Measurements from ENCODE around the gene NUPR1. TPM values are rescaled to one million over a fixed set of nuclear protein-coding genes. Genes with fewer than 3 reads are reported as not detected.
A peak's percentile ranks its signal among the peaks of the same experiment; 100 is the strongest.
"Not testable (repeated sequence)": the region's sequence is repeated elsewhere in the genome, so short reads cannot be mapped to it uniquely, and the experiment has no call there.

Gene NUPR1, protein sequence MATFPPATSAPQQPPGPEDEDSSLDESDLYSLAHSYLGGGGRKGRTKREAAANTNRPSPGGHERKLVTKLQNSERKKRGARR
- total RNA-seq (ENCODE audit: insufficient read depth, low replicate concordance) = 8.7 TPM

DNA sequence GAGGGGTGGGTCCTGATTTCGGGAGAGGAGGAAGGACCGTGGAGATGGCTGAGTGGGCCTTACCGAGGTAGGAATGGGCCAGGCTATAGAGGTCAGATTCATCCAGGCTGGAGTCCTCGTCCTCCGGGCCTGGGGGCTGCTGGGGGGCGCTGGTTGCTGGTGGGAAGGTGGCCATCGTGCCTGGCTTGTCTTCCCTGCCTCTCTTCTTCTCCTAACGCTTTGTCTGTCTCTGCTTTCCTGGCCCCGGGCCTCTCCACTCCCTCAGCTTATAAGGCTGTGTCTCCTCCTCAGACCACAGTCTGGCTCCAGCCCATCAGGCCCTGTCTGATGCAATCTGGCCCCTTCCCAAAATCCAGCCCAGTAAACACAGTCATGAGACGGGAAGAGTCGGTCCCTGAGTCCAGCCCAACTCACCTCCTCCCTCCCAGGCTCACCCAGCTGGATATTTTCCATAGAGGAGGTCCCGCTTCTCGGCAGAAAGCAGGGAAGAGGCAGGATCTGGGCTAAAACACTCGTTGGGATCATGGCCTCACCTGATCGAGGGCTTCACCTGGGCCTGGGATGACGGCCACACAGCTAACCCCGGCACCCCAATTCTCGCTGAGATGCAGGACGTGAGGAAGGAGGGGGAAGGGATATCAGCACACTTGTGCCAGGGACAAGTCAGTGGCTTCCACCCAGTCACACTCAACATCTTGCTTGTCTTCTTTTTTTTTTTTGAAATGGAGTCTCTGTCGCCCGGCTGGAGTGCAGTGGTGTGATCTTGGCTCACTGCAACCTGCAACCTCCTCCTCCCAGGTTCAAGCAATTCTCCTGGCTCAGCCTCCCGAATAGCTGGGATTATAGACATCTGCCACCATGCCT lies at the start of gene NUPR1:
NUPR1 (minus strand) TSS at position 242 of the 864 bp plus-strand sequence; CDS start at position 175, 67 bp downstream.
- DNase-seq (ENCODE audit: low spot score) = peak; percentile 99

DNA sequence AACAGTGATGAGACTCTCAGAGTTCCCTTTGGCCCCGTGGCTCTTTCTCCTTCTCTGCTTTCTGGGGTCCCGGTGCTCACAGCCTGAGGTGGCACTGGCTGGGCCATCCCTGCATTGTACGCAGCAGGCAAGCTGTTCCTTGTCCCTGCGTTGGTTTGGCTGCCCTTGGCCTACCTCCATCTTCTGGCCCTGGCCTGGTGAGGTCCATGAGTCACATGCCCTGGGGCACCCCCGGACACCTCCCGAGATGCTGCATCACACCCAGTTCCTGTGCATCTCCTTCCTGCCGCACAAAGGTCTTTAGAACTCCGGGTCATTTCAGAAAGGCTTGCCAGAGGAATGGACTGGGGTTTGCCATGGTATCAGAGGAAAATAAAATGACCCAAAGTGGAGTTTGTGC lies 48.6 kb upstream of the NUPR1 start:
- no peak for DNase-seq (ENCODE audit: low spot score)

DNA sequence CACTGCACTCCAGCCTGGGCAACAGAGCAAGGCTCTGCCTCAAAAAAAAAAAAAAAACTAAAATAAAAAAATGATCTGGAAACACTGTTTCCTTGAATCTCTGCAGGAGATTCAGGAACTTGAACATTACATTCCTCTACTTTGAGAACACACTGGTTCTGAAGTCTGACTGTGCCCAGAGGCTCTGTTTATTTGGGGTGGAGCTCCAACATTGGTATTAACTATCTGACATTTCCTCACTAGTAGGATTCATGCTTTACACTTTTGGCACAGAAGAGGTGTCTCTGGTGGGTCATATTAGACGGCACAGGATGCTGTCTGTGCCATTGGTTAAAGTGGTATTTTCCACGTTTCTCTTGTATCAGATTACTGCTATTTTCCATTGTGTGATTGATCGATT lies 47.7 kb upstream of the NUPR1 start:
- no peak for DNase-seq (ENCODE audit: low spot score)

DNA sequence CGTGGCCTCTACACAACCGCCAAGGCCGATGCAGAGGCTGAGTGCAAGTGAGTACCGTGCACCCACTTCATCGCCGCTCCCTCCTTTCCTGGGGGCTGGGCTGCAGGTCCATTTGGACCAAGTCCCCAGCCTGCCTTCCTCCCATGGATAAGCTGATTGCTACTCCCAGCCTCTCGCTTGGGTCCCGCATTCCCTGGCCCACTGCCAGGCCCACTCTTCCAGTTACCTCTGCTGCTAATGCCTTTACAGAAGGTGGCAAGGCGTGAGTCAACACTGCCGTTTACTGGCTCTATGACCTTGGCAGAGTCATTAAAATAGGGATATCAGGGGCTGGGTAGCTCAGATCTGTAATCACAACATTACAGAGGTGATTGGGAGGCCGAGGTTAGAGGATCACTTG lies 46.9 kb upstream of the NUPR1 start:
- no peak for DNase-seq (ENCODE audit: low spot score)

DNA sequence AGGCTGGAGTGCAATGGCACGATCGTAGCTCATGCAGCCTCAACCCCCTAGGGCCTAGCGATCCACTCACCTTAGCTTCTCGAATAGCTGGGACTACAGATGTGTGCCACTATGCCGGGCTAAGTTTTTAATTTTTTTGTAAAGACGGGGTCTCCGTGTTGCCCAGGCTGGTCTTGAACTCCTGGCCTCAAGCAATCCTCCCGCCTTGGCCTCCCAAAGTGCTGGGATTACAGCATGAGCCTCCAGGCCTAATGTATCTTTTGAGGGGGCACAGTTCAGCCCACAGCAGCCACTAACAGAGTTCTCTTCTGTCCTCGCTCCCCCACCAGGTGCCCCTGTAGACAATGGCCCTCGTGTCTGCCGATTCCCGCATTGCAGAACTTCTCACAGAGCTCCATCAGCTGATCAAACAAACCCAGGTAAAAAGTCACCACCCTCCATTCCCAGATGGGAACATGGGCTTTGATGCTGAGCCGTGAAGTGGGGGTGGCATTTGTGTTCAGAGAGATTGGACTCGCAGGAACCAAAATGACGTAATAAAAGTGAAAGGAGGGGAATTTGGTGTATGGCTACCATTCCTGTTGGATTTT lies 42.0 kb upstream of the NUPR1 start:
- DNase-seq (ENCODE audit: low spot score) = no peak

DNA sequence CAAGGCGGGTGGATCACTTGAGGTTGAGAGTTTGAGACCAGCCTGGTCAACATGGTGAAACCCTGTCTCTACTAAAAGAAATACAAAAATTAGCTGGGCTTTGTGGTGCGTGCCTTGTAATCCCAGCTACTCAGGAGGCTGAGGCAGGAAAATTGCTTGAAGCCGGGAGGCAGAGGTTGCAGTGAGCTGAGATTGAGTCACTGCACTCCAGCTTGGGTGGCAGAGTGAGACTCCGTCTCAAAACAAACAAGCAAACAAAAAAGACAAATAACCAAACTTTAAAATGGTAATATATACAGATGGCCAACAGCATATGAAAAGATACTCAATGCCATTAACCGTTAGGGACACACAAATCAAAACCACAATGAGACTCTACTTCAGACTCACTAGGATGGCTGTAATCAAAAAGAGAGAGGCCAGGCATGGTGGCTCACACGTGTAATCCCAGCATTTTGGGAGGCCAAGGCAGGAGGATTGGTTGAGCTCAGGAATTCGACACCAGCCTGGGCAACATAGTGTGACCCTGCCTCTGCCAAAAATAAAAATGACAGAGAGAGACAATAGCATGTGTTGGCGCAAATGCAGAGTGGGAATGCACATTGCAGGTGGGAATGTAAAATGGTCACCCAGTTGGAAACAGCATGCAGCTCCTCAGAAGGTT lies 36.8 kb upstream of the NUPR1 start:
- DNase-seq (ENCODE audit: low spot score) = no peak

DNA sequence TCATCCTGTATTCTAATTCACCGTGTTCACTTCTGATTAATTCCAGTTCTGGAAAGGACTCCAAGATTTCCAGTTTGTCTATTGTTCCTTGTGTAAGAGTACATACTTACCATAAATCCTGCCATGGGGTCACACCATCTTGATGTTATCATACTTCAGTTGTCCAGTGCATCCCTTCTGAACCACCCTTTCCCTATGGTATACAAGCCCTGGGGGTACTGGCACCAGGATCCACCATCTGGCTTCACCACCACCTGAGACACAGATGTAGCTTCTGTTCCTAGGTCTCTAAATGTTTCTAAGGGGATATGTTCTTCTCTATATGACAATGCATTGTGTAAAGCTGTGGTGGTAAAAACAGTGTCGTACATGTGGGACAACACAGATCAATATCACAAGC lies 36.2 kb upstream of the NUPR1 start:
- no peak for DNase-seq (ENCODE audit: low spot score)

DNA sequence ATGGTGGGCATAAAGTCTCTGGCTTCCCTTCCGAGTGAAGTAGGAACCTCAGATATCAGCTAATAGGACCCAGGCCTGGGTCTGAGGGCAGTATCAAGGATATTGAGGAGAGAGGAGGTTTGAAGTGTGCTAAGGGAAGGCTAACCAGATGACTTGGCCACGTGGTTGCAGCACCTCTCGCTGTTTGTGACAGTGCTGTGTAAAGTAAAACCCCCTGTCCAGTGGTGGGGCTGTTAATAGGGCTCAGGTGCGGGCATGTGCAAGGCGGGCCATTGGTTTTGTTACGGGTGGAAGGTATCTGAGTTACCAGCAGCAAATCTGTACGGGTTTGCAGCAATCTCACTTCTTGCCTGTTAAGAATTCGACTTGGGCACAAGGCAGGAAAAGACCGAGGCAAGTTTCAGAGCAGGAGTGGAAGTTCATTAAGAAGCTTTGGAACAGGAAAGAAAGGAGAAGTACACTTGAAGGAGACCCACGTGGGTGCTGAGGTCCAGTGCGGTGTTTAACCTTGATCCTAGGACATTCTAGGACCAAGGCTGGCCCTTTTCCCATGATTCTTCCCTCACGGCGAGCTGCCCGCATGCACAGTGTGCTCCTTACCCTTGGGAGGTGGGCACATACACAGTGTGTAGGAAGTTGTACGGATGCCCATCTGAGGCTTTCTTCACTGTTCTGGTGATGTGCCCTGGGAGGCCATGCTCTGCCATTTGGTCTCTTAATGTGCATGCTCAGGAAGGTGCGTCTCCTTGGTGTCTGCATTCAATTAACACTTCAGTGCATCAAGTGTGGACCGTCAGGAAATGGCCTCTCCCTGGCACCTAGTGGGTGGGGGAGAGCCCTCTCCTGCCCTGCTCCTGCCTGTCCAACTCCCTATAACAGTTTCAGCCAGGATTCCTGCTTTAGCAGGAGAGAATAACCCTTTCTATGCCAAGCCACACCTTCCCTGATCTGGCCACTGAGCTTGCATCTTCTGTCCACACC lies 35.3 kb upstream of the NUPR1 start:
- DNase-seq (ENCODE audit: low spot score) = no peak

DNA sequence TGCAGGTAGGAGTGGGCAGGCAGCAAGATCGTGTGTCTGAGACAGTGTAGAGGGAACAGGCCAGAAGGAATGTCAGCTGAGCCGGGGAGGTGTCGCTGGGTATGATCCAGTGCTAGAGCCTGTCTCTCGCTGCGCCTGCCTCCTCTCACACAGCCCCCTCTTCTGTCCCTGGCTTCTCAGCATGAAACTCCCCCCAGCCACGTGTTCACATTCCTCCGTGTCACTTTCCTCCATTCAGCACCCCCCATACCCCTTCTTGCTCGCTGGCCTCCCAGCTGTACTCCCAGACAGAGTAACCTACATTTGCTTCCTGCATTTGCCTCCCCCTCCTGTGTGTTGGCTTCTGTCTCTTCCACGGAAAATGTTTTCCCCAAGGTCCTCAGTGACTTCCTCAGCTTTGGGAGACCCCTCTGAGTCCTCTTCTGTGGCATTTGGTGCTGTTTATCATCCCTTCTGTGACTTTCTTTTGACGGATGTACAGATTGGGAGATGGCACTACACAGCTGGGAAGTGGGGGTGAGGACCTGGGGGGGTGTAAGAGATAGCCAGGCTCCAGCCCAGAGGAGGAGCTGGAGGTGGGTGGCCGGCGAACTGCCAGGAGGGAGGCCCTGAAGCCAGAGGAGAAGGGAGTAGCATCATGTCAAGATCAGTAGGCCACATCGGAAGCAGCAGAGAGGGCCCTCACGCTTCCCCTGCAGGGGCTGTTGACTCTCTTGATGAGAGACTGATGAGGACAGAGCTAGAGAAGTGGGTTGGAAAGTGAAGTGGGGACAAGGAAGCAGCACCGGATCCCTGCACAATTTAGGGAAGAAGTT lies 34.1 kb upstream of the NUPR1 start:
- DNase-seq (ENCODE audit: low spot score) = peak; percentile 77

DNA sequence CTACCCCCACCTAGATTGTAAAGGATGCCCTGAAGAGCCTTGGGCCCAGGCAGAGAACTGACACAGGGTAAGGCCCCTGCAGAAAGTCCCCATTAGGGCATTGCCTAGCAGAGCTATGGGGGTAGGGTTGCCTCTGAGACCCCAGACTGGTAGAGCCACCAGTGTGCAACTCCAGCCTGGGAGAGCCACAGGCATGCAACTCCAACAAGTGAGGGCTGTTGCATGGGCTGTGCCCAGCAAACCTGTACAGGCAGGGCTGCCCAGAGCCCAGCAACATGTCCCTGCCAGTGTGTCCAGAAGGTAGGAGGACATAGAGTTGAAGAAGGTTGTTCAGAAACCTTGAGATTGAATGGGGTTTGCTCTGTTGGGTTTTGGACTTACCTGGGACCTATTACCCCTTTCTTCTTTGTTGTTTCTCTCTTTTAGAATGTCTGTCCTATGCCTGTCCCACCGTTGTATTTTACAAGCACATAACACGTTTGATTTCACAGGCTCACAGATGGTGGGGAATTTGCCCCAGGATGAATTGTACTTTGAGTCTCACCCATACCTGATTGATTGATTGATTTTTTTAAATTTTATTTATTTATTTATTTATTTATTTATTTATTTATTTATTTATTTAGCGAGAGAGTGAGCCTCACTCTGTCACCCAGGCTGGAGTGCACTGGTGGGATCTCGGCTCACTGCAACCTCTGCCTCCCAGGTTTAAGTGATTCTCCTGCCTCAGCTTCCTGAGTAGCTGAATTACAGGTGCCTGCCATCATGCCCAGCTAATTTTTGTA lies 31.4 kb upstream of the NUPR1 start:
- DNase-seq (ENCODE audit: low spot score) = no peak

DNA sequence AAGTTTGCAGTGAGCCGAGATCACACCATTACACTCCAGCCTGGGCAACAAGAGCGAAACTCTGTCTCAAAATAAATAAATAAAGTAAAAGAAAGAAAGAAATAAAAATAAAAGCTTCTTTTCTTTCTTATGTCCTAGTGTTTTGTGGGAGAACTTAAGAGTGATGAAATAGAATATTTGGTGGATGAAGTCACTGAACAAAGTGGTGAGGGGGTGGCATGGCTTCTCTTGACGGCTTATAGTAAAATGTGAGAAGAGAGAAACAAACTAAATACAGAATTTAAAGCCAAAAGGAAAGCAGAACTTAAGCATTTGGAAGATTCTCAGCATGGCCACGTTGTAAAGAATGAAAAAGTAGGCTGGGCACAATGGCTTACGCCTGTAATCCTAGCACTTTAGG lies 30.2 kb upstream of the NUPR1 start:
- no peak for DNase-seq (ENCODE audit: low spot score)

DNA sequence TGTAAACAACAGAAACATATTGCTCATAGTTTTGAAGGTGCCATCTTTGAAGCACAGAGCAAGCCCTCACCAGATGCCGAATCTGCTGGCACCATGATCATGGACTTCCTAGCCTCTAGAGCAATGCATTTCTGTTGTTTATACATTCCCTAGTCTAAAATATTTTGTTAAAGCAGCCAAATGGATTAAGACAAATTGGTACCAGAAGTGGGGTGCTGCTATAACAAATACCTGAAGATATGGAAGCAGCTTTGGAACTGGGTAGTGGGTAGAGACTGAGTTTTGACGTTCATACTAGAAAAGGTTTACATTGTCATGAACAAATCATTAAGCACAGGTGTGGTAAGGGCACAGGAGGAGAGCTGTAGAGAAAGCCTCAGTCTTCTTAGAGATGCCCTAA lies 28.5 kb upstream of the NUPR1 start:
- no peak for DNase-seq (ENCODE audit: low spot score)

DNA sequence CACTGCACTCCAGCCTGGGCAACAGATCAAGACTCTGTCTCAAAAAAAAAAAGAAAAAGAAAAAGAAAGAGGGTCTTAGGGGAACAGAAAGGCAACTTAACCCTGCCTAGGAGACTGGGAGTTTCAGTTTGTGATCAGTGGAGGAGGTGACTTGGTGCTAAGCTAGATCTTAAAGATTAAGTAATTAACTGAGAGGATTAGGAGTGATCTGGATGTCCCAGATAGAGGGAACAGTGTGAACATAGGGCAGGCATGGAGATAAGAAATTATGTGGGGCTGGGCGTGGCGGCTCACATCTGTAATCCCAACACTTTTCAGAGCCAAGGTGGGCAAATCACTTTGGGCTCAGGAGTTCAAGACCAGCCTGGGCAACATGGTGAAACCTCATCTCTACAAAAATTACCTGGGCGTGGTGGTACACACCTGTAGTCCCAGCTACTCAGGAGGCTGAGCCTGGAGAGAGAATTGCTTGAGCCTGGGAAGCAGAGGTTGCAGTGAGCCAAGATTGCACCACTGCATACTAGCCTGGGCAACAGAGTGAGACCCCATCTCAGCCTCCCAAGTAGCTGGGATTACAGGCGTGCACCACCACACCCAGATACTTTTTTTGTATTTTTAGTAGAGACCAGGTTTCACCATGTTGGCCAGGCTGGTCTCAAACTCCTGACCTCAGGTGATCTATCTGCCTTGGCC lies 27.6 kb upstream of the NUPR1 start:
- not testable (repeated sequence) for DNase-seq (ENCODE audit: low spot score)

DNA sequence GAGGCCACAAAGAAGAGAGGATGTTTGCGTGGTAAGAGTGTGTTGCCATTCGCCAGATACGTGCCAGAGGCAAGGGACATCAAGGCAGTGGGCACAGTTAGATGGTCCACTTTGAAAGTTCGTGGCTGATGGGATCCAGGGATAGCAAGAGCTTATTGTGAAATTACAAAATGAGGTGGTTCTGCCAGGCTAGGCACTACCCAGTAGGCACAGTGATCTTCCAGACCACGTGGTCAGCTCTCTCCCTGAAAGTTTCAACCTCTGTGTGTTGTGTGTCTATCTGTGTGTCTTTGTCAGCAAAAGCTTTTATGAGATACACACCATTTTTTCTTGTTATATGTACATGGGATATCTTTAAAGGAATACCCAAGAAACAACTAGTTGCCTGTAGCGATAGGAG lies 24.4 kb upstream of the NUPR1 start:
- DNase-seq (ENCODE audit: low spot score) = no peak

DNA sequence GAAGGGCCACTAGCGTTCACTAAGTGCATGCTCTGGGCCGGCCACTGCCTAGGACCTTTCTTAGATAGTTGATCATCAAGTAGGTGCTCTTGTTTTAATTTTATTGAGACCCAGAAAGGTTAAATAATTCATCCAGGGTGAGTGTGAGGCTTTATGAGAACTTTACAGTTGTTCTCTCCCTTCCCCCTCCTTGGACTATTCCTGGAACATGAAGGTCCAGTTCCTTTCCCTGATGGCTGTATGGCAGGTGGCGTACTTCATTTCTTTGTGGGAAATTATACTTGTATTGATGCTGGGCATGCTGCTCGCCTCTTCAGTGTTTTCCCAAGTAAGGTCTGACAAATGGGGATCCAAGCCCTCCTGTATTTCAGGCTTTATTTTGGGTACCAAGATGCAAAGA lies 23.4 kb upstream of the NUPR1 start:
- no peak for DNase-seq (ENCODE audit: low spot score)

DNA sequence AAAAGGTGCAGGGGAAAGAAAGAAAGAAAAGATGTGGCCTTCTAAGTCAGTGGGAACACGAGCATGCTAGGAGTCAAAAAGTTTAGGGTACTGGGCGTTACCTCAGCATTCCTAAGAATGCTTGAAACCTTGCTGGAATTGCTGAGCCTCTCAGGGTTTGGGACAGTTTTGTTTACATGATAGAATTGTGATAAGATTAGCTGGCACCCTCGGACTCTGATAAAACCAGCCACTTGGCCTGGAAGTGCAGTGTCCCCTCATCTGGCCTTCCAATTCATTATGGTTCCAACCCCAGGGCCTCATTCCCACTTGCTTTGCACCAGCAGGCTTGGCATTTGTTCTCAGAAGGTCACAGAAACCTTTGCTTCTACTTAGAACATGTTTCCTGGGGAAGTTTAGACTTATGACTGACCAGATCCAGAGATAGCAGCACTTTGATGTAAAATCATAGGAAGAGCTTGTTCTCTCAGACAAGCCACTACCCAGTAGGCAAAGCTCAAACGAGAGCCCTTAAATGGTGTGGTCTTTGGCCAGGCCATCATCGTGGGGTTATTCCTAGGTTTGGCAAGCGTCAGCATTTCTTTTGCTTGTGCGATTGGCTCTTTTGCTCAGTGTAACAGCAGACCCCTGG lies 22.9 kb upstream of the NUPR1 start:
- no peak for DNase-seq (ENCODE audit: low spot score)

DNA sequence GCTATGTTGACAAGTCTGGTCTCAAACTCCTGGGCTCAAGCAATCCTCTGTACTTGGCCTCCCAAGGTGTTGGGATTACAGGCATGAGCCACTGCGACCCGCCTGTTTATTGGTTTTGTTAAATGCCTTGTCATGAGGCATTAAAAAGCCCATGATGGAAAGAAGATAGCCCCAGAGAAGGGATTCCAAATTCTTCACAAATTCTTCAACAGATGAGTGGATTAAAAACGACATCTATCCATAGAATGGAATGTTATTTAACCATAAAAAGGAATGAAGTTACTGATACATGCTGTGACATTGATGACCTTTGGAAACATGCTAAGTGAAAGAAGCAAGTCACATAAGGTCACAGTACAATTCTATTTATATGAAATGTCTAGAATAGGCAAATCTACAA lies 19.7 kb upstream of the NUPR1 start:
- no peak for DNase-seq (ENCODE audit: low spot score)

DNA sequence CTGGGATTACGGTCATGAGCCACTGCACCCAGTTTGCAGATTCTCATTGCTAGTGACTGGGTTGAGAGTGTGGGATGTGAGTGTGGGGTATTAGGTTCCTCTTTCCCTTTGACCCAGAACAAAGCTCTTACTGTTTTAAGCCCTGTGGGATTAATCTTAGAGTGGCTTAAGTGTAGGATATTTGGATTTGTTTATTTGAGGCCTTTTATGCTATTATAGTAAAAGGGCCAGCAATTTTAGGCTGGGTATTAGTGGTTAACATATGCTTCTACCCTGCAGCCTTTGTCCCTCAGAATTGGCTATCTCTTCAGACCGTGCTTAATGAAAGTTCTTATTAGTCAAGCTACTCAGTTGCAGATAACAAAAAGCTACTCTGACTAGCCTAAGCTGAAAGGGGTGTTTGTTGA lies 18.1 kb upstream of the NUPR1 start:
- no peak for DNase-seq (ENCODE audit: low spot score)

DNA sequence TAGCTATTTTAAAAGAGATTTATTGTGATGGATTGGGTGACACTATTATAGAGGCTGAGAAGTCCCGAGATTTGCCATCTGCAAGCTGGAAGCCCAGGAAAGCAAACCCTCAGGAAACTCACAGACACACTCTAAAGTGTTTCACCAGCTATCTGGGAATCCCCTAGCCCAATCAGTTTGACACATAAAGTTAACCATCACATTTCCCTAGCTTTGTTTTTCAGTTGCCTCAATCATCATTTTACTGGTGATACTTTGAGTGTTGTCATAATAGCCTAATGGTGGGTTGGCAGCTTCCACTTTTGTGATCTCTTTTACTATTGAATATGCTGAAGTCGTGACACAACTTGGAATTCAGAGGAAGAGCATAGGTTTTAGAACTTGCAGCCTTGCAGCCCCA lies 16.8 kb upstream of the NUPR1 start:
- DNase-seq (ENCODE audit: low spot score) = no peak

All from umbilical cord (tissue), 2 donors.